ENCODE data around the gene JUN.

DNA sequence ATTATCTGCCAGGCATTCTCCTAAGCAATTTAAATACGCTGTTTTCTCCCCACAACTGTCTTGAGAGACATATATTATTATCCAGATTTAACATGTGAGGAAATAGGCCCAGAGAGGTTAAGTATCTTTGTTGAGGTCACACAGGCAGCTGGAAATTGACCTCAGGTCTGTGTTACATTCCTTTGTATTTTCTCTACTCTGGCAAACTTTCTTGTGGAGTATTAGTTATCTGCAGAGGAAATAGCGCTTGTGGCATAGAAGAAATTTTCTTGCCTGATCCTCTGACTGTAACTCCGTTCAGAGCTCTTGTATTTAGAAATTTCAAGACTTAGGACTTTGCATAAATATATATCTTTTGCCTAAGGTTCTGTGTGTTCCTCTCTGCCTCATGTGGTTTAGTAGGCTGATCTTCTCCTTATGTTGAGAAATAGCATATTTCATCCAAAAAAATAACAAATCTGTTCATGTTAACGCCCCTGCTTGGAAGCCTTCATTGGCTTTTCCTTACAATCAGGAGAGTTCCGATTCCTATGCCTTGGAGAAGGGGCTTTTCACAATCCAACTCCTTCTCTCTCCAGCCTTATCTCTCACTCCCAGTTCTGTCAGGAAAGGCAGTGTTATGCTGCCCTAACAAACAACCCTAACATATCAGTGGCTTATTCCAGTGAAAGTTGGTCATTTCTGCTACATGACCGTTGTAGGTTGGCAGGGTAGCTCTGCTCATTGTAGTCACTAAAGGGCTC is 2.5 kb upstream of the JUN start:
- TF ChIP-seq, protein P1, sequence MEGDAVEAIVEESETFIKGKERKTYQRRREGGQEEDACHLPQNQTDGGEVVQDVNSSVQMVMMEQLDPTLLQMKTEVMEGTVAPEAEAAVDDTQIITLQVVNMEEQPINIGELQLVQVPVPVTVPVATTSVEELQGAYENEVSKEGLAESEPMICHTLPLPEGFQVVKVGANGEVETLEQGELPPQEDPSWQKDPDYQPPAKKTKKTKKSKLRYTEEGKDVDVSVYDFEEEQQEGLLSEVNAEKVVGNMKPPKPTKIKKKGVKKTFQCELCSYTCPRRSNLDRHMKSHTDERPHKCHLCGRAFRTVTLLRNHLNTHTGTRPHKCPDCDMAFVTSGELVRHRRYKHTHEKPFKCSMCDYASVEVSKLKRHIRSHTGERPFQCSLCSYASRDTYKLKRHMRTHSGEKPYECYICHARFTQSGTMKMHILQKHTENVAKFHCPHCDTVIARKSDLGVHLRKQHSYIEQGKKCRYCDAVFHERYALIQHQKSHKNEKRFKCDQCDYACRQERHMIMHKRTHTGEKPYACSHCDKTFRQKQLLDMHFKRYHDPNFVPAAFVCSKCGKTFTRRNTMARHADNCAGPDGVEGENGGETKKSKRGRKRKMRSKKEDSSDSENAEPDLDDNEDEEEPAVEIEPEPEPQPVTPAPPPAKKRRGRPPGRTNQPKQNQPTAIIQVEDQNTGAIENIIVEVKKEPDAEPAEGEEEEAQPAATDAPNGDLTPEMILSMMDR (IDR thresholded peaks at IDR 0.05) = no peak
- TF ChIP-seq FOXJ3 (CRISPR knock-in tag; IDR thresholded peaks at IDR 0.05; ENCODE audit: borderline replicate concordance) (no peak), TEAD4 (CRISPR knock-in tag; IDR thresholded peaks at IDR 0.05) (no peak), NR3C1 (CRISPR knock-in tag; conservative IDR thresholded peaks at IDR 0.05; ENCODE audit: low read depth) (no peak), SP1 (CRISPR knock-in tag; conservative IDR thresholded peaks at IDR 0.05) (no peak), TEAD1 (CRISPR knock-in tag; IDR thresholded peaks at IDR 0.05) (no peak), NR2C2 (CRISPR knock-in tag; IDR thresholded peaks at IDR 0.05) (no peak)
- TF ChIP-seq, protein P2, sequence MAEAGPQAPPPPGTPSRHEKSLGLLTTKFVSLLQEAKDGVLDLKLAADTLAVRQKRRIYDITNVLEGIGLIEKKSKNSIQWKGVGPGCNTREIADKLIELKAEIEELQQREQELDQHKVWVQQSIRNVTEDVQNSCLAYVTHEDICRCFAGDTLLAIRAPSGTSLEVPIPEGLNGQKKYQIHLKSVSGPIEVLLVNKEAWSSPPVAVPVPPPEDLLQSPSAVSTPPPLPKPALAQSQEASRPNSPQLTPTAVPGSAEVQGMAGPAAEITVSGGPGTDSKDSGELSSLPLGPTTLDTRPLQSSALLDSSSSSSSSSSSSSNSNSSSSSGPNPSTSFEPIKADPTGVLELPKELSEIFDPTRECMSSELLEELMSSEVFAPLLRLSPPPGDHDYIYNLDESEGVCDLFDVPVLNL (CRISPR knock-in tag; IDR thresholded peaks at IDR 0.05; ENCODE audit: borderline replicate concordance, low read depth) = no peak
- TF ChIP-seq, protein P3, sequence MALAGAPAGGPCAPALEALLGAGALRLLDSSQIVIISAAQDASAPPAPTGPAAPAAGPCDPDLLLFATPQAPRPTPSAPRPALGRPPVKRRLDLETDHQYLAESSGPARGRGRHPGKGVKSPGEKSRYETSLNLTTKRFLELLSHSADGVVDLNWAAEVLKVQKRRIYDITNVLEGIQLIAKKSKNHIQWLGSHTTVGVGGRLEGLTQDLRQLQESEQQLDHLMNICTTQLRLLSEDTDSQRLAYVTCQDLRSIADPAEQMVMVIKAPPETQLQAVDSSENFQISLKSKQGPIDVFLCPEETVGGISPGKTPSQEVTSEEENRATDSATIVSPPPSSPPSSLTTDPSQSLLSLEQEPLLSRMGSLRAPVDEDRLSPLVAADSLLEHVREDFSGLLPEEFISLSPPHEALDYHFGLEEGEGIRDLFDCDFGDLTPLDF (CRISPR knock-in tag; IDR thresholded peaks at IDR 0.05) = no peak
